HG03432 (cell line): Measurements from ENCODE around the gene TUFT1.
"Not testable (repeated sequence)": the region's sequence is repeated elsewhere in the genome, so short reads cannot be mapped to it uniquely, and the experiment has no call there.

Experiments used
- ATAC-seq: cut with Tn5 transposase; IDR thresholded peaks from one replicate; pipeline ENCODE4 v1.9.1; 2021; ENCODE audit warnings: mild to moderate bottlenecking, moderate library complexity; ENCODE audit not compliant: unreplicated experiment

Gene TUFT1

DNA sequence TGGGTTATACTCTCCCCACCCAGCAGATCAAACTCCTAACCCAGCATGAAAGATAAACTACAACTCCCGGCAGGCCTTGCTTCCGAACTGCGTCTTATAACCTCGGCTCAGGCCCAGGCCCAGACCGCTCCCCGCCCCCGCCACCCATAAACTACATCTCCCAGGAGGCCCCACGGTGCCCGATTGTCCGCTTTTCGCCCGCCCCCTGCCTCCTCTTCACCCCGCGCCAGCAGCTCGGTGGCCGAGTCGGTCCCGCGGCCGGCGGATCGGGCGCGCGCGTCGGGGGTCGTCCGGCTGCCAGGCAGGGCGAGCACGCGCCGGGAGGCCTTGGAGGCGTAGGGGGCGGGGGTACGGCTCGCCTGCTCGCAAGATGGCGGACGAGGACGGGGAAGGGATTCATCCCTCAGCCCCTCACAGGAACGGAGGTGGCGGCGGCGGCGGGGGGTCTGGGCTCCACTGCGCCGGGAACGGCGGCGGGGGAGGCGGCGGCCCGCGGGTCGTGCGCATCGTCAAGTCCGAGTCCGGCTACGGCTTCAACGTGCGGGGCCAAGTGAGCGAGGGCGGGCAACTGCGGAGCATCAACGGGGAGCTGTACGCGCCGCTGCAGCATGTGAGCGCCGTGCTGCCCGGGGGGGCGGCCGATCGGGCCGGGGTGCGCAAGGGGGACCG lies 71.9 kb downstream of the TUFT1 start, which contains the start of gene SNX27:
TSS of gene SNX27 (plus strand) at position 219 of the 669 bp plus-strand sequence. CDS start at position 371, 152 bp downstream.
- peak; percentile 92 for ATAC-seq

DNA sequence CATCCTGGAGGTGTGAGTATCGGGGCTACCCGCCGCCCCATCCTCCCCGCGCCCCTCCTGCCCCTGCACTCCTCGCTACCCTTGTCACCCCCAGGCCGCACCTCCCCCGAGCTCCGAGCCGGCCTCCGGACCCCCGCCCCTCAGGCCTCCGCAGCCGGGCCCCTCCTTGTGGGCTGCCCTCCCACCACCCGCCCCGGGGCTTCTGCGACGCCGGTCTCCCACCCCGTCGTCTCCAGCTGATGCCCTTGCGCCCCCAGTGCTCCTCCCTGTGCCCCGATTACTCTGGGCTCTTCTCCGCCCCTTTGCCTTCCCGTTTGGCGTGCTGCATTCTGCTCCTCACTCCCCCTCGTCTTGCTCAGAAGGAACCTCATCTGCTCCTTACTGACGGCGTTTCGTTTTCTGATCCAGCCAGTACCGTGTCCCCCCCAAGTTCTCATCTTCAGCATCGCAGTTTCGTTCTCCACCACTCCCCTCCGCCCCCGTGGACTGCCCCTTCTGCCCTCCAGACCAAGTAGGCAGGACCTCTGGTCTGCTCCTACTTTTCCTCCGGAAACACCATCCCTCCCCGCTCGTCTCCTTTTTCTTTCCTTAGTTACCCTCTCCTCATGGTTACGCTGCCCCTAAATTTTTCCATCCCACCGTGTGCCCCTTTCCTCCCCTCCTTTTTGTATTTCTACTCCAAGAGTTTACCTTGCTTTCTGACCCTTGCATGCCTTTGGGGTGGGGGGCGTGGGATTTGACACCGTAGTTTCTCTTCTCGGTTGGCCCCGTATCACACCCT lies 72.6 kb downstream of the TUFT1 start:
- ATAC-seq = peak; percentile 15

DNA sequence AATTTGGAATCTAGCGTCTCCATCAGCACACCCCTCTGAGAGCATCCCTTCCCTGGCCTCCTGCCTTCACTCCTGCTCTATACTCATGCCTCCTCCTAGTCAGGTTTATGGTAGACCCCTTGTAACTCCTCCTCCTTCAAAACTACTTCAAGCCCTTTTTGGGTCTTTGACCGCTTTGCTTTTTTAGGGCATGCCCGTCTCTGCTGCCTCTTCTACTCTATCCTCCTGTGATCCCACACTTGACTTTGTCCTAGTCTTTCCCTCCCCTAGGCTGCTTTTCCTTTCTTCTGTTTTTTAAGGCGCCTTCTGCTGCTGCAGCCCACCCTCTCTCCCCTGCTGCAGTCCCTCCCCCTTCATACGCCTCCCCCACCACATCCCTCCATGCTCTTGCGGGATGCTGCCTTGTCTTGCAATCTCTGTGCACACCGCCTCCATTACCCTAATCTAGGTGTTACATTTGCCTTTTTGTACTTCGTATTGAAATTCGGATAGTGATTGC lies 73.2 kb downstream of the TUFT1 start:
- no peak for ATAC-seq

DNA sequence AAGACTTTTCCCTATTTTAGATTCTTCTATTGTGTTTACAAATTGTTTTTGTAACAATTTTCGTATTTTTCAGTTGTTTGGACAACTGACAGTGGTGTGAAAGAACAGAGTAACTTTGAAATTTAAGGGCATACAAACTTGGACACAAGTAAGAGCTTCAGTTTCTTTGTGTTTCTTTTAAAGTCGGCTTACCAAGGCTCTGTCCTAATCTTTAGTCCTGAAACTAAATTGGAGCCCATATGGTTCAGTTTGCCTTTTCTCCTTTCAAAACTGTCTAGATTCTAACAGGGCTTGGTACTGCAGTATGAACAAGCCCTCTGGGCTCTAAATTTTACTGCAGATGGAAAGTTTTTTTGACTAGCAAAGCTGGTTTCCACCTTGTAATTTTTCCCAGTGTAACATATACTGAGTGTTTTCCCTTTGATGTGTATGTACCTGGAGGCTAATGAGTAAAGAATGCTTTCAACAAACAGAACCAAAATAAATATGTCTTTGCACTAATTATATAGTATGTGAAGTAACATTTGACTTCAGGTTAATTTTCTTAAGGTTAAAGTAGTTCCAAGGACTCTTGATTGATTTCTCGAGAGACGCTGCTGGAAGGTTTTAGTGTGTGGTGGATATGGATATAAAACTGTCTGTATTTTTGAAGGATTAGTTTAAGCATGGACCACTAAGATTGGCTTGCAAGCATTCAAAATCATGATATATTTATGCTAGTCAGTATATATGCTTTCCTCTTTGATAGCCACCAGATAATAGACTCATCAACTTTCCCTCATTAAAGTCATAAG lies 75.8 kb downstream of the TUFT1 start:
- no peak for ATAC-seq

DNA sequence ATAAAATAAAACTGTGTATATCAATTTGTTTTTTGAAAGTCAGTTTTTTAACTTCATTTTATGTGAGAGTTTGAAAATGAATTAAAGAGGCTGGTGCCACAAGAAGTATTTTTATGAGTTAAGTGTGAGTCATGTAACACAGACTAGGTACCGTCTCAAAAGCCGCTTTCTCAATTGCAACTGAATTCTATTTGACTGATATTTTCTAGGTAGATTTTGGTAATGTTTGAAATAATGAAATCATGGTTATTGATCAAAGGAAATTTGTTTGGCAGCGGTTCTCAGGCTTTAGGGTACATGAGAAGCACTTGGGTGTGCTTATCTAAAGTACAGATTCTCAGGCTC lies 76.4 kb downstream of the TUFT1 start:
- ATAC-seq = no peak

DNA sequence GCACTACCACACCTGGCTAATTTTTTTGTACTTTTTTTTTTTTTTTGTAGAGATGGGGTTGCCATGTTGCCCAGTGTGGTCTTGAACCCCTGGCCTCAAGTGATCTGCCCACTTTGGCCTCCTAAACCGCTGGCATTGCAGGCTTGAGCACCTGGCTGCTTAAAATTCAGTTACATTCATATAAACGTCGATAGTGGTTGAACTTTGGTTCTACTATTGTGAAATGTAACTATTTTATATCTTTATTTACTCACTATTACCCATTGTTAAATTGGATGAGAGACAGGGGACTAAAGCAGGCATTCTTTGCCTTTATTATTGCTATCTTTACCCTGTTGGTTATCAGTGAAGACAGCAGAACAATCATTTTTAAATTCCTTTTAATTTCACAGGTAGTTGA lies 77.9 kb downstream of the TUFT1 start:
- no peak for ATAC-seq

DNA sequence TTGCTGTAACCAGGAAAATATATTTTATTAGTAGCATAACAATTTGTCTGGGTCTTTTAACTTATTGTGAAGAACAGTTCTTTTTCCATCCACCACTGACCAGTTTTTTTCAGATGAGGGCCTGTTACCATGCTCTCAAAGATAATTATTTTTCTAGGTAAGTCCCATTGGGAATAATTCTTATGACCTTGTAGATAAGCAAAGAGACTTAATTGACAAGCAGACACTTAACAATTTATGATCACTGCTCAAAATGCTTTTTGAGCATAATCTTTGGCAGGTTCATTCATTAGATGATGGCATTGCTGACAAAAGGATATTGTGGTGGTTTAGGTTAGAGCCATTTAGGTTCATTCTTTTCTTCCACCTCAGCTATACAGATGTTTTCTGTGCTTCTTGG lies 78.4 kb downstream of the TUFT1 start:
- ATAC-seq = no peak

DNA sequence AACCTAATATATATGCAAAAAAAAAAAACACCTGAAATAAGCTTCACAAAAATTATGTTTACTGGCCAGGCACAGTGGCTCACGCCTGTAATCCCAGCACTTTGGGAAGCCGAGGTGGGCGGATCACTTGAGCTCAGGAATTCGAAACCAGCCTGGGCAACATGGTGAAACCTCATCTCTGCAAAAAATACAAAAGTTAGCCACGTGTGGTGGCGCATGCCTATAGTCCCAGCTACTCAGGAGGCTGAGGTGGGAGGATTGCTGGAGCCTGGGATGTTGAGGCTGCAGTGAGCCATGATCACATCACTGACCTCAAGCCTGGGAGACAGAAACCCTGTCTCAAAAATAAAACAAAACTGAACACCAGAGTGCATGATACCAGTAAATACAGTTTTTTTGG lies 78.9 kb downstream of the TUFT1 start:
- not testable (repeated sequence) for ATAC-seq

DNA sequence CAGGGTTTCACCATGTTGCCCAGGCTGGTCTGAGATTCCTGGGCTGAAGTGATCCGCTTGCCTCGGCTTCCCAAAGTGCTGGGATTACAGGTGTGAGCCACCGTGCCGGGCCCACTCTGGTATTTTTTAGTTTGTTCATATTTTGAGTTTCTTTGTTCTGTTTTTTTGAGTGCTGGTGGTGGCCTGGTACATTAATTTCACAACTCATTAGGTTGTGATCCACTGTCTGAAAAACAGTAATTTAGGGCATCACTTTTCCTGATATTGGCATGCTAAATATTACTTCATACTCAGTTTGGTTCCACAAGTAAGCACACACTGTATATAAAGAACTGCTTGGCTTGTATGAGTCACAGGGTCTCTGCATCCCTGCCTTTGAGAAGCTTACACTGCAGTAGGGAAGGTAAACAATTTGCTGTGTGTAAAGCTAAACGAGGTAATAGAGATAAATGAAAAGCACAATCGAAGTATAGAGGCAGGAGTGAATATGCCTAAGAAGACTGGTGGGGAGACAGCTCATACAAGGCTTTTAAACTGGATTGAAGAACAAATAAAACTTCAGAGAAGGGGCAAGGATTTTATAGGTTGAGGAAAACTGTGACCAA lies 79.5 kb downstream of the TUFT1 start:
- ATAC-seq = no peak

DNA sequence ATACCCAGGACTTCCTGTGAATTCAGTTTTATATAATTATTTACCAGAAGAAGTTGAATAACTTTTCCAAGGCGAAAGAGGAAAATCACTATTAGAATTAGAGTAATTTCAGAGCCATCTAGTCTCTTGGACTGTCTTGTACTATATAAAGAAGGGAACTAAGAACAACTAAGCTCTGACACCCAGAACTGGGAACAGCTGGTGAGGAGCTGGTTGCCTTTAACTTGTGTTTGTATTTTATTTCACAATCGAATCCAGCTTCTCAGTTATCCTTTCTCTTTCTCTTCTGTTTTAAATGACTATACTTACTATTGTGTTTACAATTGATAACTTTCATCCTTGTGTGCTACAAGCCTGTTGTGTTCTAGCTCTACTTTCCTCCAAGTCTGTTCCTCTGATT lies 80.2 kb downstream of the TUFT1 start:
- ATAC-seq = no peak

DNA sequence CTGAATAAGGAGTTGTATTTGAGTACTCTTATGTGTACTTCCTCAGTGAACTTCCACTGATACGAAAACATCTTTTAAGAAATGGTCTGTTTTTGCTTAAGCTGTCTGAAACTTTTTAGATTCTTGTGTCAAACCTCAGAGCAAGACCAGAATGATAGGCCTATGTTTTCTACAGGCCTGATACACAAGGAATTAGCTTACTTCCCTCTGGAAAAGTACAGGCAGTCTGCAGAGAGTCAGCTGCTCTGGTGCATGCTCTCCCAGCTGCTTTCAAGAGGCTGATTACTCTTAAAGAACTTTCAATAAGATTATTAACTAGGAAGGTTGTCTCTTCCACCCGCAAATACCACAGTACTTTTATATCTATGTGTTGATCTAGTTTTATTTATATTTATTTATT lies 81.2 kb downstream of the TUFT1 start:
- ATAC-seq = no peak

DNA sequence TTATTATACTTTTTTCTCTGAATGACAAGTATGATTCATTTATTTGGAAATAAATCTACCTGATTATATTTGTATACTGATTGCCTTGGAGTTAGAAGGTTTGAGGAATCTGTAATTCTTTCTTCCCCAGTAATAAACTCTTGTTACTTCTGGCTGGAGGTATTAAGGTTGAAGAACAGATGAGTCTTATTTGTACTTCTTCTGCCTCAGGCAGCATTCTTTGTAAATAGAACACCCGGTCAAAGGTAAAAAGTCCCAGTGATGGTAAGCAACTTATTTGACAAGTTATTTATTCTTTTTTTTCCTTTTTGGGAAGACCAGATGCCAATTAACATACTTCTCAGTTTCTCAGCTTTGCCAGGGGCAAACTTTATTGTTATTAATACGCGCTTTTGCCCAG lies 84.7 kb downstream of the TUFT1 start:
- ATAC-seq = no peak

DNA sequence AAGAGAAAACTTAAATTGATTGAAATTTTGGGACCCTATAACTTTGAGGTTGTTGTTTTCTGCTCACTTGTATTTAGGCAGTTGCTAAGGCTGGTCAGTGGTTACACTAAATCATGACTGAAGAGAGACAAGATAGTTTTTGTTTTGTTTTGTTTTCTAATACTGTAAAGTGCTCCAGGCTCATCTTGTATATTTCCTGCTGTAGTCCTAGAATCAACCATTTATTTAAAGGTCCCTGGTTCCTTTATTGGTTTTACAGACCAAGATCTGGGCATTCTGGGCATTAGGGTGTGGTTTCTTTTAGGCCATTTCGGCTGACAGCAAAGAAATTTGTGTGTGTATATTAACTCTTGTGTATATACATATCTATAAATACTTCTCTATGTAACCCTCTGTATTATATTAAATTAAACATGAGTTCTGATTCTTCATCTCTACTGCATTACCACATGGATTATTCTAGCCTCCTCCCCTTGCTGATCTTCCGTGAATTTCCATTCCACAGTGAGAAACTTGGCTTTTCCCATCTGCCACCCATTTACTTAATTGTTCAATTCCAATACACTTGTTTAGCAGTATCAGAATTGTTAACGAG lies 86.7 kb downstream of the TUFT1 start:
- ATAC-seq = no peak

DNA sequence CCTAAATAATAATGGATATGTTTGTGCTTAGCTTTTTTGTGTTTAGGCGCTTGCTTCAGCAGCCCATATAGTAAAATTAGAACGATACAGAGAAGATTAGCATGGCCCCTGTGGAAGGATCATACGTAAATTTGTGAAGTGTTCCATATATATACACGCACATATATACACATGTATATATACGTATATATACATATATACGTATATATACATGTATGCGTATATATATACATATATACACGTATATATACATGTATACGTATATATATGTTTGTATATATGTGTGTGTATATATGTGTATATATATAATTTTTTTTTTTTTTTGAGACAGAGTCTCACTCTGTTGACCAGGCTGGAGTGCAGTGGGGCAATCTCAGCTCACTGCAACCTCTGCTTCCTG lies 89.2 kb downstream of the TUFT1 start:
- ATAC-seq = no peak
